ENCODE results near the gene TUBA3D.
"Not testable (repeated sequence)": the region's sequence is repeated elsewhere in the genome, so short reads cannot be mapped to it uniquely, and the experiment has no call there.

GRCh38 chr2:131514408-131515166 is 38.7 kb downstream of the TUBA3D start:
- TF ChIP-seq CTCF, EZH2, EZH2phosphoT487 (IDR thresholded peaks at IDR 0.05): not testable (repeated sequence)
